OCI-M2 (cell line): ENCODE measurements around the gene UBE2L3.
"Not testable (repeated sequence)": the region's sequence is repeated elsewhere in the genome, so short reads cannot be mapped to it uniquely, and the experiment has no call there.

Experiments used
- DNase-seq: peaks from one replicate; lab custom pipeline; 2025; ENCODE audit not compliant: unreplicated experiment; lab: John Stamatoyannopoulos, UW

The UBE2L3 gene

DNA sequence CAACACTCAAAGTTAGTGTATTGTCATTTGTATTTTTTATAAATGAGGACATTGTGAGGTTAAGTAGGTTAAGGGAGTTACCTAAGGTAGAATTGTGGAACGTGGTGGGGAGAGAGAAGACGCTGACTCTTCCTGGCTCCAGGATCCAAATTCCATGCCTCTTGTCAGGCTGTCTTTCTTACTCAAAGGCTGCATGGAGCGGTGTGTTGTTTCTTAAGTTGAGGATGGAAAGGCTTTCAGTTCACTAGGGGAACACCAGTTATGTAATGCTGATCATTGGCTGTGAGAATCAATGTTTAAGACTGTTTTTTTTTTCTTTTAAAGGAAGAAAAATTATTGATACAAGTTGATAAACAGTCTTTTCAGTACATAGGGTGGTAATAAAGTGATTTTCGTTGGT is 2.9 kb downstream of the UBE2L3 start:
- DNase-seq: no peak

DNA sequence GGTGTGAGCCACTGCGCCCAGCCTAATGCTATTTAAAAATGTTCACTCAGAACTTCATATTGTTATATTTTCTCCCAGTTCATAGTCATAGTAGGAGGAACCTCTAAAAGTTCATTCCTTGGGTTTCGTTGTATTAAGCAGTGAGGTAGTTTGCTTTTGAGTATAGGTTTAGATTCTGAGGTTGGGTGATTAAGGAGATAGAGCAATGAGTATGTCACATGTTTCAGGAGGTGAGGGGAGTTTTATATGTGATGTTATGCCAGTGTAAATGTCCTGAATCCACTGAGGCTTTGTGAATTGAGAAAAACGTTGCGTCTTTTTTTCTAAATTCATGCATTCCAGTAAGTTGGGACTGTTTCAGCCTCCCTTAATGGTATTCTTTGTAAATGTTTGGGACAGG is 4.2 kb downstream of the UBE2L3 start:
- DNase-seq: no peak

DNA sequence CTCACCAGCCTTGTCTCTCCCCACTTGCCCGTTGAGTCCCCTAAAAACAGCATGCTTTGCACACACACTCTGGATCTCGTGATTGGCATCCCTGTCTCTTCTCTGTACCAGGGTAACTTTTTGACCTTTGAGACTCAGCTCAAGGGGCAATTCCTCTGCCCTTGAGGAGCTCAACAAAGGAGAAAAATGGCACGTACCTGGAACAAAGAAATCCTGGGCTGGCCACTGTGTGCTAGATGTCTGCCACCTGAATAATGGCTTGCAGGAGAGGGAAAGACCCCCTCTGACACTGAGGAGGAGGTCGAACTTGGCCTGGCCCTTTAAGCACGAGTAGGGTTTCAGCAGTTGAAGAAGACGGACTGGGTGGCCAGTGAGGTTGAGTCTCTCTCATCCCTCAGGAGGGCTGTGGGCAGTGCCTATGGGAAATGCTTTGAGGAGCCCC is 5.8 kb downstream of the UBE2L3 start:
- no peak for DNase-seq

DNA sequence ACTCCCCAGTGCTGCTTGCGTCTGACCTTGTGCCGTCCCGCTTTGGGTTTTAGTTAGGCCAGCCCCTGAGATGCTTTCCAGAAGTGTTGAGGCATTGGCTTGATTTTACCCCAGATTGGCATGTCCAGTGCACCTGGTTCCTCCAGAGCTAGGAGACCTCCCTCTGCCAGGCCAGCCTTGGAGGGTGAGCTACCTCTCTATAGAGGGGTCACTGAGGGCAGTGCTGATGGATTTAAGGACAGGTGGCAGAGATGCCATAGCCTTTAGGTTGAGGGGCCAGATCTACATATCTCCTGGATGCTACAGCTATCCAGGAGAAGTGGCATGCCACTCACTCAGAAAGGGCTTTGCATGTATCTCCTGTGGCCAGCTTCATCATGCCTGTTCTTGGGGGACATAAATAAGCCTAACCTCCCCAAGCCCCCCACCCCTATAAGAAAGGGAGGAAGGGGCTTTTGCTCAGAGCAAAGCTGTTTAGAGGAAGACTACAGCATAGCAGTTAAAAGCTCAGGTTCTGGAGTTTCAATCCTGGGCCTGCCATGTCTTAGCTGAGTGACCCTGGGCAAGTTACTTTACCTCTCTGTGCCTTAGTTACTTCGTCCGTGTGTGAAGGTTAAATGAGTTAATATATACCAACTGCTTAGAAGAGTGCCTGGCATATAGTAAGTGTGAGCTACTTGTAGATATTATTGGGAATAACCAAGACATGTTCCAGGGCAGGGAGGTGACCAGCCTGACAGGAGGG is 6.4 kb downstream of the UBE2L3 start:
- no peak for DNase-seq

DNA sequence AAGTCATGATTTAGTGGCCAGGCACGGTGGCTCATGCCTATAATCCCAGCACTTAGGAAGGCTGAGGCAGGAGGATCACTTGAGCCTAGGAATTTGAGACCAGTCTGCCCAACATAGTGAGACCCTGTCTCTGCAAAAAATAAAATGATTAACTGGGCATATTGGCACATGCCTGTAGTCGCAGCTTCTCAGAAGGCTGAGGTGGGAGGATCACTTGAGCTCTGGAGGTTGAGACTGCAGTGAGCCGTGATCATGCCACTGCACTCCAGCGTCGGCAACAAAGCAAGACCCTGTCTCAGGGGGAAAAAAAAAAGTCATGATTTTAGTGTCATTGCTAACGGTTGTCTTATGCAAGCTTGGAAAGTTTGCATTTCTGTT is 11.9 kb downstream of the UBE2L3 start:
- DNase-seq: no peak

DNA sequence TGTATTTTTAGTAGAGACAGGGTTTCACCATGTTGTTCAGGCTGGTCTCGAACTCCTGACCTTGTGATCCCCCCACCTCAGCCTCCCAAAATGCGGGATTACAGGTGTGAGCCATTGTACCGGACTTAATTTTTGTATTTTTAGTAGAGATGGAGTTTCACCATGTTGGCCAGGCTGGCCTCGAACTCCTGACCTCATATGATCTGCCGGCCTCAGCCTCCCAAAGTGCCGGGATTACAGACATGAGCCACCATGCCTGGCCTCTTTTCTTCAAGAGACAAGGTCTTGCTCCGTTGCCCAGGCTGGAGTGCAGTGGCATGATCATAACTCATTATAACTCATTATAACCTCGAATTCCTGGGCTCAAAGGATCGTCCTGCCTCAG is 13.1 kb downstream of the UBE2L3 start:
- not testable (repeated sequence) for DNase-seq

DNA sequence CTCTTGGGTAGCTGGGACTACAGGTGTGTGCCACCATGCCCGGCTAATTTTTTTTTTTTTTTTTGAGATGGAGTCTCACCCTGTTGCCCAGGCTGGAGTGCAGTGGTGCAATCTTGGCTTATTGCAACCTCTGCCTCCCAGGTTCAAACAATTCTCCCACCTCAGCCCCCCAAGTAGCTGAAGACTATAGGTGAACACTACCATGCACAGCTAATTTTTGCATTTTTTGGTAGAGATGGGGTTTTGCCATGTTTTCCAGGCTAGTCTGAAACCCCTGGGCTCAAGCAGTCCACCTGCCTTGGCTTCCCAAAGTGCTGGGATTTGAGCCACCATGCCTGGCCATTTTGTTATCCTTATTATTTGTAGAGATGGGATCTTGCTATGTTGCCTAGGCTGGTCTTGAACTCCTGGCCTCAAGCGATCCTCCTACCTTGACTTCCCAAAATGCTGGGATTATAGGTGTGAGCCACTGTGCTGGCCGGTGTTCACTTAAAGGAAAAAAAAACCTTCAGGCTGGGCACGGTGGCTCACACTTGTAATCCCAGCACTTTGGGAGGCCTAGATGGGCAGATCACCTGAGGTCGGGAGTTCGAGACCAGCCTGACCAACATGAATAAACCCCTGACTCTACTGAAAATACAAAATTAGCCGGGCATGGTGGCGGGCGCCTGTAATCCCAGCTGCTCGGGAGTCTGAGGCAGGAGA is 13.6 kb downstream of the UBE2L3 start:
- DNase-seq: not testable (repeated sequence)

DNA sequence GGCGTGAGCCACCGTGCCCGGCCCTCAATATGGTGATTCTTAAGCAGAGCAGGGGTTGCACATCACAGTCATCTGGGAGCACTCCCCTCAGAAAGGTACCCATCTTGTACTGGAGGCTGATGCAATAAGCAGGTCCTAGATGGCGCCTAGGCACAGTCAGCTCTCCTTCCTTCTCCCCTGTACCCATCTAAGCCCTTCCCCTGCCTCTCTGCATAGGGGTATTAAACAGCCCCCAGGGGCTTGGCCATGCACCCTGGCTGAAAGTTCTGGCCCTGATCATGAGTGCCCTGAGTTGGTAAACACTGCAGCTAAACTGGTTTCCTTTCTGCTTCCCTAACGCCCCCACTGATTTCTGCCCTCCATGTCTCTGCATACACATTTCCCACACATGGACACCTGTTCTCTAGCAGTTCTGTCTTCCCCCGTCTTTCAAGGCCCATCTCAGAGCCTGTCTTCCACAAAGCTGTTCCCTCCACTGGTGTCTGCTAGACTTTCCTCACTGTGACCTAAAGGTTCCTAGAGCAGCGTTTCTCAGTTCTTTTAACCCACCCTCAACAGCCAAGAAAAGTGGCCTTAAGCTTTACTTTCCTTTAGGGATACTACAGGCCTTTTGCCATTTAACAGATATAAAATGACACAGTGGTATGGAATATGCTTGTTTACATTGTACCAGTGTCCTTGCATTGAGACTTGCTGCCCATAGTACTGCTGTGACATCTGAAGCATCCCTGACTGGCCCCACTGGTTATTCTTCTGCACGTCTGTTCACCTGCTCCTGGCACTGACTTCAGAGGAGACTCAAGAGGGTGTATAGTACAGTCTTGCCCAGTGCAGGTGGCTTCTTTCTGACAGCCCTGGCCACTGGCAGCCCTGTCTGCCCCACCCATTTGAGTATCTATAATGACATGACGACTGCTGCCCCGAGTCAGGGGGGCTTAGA is 15.6 kb downstream of the UBE2L3 start:
- DNase-seq: no peak

DNA sequence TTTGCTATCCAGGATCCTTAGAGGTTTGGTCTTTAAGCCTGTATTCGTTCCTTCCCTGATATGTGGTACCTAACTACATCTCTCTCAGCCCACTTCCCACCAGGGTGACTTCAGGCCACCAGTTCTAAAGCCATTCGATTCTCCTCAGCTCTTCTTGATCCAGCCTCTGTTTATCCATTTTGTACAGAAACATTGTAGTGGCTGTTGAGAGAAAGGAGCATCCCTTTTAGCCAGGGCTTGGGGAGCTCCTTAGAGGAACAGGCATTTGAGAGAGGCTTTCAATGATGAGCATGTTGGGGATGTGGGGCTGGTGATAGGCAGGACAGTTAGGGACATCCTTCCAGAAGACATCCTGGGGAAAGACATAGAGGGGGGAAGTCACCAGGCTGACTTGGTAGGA is 17.9 kb downstream of the UBE2L3 start:
- no peak for DNase-seq

DNA sequence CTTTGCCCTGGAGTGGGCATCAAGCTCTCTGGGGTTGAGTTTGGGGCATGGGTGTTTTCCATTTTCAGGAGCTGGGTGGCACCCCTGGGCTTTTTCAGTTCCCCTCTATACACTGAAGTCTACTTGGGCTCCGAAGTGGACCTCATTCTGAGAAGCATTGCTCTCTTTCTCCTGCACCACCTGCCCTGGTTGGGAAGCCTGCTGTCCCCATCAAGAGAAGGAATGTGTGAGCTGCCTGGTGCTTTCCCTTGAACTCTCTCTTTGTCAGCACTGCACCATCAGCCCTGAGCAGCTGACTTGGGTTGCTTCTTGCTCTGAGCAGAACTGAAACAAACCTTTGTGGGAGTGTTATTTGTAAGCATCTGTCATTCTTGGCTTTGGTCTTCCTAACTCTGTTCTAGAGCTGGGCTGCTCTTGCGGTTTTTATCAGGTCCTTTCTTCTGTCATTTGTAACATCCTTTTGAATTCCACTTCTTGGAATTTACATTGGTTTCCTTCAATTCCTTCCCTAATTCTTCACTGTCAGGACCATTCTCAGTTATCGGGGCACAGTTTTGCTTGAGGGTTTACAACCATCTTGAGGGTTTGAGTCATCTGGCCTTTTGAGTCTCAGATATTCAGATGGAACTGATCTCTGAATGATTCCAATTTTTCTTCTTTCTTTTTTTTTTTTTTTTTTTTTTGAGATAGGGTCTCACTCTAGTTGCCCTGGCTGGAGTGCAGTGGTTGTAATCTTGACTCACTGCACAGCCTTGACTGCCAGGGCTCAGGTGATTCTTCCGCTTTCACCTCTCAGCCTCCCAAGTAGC is 20.5 kb downstream of the UBE2L3 start:
- no peak for DNase-seq

DNA sequence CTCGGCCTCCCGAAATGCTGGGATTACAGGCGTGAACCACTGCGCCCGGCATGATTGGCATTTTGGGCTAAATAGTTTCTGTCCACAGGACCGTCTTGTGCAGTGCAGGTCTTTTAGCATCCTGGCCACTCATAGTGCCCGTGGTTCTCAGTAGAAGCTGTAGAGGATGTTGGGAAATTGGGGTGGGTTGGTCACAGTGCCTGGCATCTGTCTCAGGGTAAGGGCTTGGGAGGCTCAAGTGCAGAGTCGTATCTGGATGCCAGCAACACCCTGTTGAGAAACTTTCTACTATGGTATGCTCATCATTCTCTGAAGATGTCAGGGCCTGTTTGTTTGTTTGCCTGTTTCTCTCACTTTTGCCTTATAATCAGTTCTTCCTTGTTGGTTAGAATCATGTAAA is 21.9 kb downstream of the UBE2L3 start:
- no peak for DNase-seq

DNA sequence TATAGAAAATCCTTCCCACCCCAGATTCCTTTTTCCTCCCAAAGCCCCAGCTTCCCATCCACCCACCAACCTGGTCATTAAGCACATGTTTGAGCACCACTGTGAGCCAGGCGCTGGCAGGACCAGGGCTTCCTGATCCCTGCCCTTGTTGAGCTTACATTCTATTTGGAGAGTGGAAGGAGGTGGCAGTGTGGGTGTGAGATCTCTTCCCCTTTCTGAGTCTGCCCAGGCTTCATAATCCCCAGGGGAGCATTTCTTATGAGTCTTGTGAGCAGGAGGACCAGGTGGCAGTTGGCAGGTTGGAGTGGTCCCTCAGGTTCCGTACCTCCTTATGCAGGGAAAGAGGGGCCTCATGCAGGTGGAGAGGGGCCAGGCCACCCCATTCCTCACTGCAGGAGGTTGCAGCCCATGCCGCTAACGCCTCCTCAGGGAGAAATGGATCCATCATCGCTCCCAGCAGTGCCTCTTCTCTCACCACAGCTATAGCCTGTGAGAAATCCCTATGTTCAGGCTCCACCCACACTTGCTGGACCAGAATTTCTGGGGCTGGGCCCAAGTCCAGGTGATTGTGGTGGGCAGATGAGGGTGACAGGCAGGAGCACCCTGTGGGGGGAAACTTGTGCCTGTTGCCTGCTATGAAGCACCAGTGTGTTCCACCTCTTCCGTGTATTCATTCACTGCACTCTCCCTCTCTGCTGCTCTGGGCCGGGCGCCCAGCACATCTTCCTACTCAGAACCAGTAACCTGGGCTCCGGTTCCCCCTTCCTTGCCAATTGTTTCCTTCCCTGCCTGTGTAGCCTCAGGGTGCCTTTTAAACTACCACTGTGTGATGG is 23.5 kb downstream of the UBE2L3 start:
- no peak for DNase-seq

DNA sequence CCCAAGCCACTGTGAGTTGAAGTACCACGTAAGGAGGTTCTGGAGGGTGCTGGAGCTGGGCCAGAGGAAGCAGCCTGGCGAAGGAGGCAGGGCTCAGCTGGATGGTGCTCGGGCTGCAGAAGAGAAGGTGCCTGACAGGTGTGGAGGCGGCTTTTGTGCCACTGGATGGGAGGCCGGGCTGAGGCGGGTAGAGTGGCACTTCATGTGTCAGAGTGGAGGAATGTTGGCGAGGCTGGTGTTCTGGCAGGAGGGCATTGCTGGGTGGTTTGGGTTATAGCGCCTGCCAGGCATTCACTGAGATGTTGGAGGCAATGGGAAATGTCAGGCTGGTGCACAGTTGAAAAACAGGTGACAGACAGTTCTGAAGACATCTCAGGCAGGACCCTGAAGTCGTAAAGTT is 24.2 kb downstream of the UBE2L3 start:
- no peak for DNase-seq

DNA sequence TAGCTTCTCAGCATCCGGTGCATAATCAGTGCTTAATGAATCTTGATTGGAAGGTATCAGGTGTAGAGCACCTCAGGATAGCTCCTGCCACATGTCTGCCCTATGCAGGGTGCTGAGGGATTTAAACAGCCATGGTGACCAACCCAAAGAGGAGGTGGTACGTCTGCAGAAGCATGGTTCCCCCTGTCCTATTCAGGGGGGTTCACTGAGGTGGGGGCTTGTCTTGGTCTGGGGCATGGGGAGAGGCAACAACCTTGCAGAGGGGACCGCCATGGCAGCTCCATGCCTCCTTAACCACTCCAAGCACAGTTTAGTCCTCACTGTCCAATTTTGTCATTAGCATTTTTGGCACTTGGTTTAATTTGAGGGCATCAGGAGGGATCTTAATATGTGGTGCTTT is 24.9 kb downstream of the UBE2L3 start:
- no peak for DNase-seq

DNA sequence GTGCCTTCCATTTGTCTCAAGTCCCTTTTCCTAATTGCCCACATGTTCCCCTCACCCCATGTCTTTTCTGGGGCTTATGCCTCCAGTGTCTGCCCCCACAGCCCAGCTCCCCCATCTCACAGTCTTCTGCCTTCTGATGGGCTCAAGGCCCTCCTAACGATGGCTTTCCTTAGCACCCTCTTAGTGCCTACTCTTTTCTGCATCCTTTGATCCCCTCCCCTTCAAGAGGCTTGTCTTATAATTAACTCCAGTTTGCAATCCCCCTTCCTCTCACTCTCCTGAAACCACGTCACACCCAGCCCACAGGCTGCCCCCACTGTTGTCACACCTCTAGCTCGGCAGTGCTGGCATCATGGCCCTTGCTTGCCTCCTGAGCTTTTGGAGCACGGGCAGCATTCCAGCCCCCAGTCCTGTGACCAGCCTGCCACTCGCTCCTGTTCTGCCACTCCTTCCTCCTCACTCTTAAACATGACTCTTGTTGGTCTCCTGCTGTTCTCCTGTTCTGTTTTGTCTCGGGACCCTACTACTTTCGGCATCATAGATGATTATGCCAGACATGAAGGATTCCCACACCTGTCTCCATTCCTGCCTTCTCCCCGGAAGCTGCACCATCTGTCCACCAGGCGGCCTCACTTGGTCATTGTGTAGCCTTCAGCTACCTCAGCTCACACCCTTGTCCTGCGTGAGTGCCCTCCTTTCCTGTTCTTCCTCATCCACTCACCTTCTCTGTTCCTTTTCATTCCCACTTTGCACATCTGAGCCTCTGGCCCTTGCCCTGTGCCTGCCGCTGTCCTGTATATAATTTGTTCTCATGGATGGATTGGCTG is 26.1 kb downstream of the UBE2L3 start:
- DNase-seq: no peak

DNA sequence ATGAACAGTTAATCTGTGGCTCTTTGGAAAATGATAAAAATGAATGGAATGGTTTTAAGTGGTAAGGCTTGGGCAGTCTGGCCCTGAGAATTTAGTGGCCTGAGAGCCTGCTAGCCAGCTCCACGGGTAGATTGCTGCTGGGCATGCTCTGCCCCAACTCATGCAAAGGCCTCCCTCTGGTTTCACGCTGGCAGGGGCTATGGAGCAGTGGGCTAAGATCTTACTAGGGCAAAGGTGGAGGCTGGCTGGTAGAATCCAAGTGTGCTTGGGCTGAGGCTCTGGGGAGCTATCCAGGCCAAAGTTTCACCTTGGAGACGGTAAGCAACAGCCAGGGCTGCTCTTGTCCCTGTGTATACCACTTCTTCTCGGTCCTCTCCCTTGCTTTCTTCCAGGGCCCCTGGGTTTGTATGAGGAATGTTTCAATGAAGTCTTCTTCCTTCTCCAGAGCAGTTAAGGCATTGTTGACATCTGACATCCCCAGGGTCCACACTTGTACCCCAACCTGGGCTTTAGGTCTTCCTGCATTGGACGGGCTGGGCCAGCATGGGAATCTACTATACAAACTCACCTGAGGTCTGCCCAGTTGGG is 27.4 kb downstream of the UBE2L3 start:
- DNase-seq: no peak

DNA sequence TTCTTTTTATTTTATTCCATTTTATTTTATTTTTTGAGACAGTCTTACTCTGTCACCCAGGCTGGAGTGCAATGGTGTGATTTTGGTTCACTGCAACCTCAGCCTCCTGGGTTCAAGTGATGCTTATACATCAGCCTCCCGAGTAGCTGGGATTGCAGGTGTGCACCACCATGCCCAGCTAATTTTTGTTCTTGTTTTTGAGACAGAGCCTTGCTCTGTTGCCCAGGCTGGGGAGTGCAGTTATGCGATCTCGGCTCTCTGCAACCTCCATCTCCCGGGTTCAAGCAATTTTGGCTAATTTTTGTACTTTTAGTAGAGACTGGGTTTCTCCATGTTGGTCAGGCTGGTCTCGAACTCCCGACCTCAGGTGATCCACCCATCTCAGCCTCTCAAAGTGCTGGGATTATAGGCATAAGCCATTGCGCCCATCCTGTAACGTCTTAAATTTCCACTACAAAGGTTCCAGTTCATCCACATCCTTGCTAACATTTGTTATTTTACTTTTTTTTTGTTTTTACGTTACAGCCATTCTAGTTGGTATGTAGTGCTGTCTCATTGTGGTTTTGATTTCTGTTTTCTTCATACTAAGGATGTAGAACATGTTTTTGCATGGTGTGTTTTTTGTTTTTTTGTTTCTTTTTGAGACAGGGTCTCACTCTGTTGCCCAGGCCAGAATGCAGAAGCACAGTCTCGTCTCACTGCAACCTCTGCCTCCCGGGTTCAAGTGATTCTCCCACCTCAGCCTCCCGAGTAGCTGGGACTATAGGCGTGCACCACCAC is 29.0 kb downstream of the UBE2L3 start:
- not testable (repeated sequence) for DNase-seq

DNA sequence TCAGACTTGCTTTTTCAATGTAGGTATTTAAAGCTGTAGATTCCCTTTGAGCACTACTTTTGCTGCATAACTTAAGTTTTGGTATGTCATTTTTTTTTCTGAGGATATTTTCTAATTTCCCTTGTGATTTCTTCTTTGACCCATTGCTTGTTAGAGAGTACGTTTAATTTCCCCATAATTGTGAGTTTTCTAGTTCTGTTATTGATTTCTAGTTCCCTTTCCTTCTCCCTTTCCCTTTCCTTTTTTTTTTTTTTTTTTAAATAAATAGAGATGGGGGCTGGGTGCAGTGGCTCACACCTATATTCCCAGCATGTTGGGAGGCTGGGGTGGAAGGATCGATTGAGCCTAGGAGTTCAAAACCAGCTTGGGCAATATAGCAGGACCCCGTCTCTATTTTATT is 30.8 kb downstream of the UBE2L3 start:
- no peak for DNase-seq
